Heart left ventricle (tissue), 16 donors: Measurements from ENCODE around the gene ZNF319. TPM values are rescaled to one million over a fixed set of nuclear protein-coding genes. Genes with fewer than 3 reads are reported as not detected.
A peak's percentile ranks its signal among the peaks of the same experiment; 100 is the strongest.

Experiments
- ATAC-seq, 4 donors: fragments of 200-7000 bp; cut with Tn5 transposase; one replicate each; pipeline ENCODE4 v1.9.1; 2020 to 2022; ENCODE audit warnings: moderate library complexity in 4 of 4, mild to moderate bottlenecking in 3 of 4, moderate number of reproducible peaks in 1 of 4
- DNase-seq, 5 donors: peaks; one replicate each; pipeline ENCODE4 v3.0.0-alpha.2; 2020
- H3K27ac ChIP-seq, 12 donors: fragments of 200-600 bp; sonication (generic) in 4 of 12; one replicate each; pipeline versions ENCODE4 v1.5.0 to v1.8.0; 2016 to 2022; ENCODE audit warnings: mild to moderate bottlenecking in 2 of 12
- H3K27me3 ChIP-seq, 9 donors: fragments of 200-600 bp; sonication (generic) in 2 of 9; one replicate each; pipeline versions ENCODE4 v1.5.1 to v1.8.0; 2016 to 2022; ENCODE audit warnings: mild to moderate bottlenecking in 3 of 9
- H3K36me3 ChIP-seq, 9 donors: fragments of 200-600 bp; sonication (generic) in 2 of 9; one replicate each; pipeline versions ENCODE4 v1.5.0 to v1.8.0; 2018 to 2022; ENCODE audit warnings: mild to moderate bottlenecking in 2 of 9
- H3K4me1 ChIP-seq, 12 donors: fragments of 200-600 bp; sonication (generic) in 4 of 12; one replicate each; pipeline versions ENCODE4 v1.5.0 to v1.8.0; 2016 to 2022; ENCODE audit warnings: mild to moderate bottlenecking in 3 of 12
- H3K4me3 ChIP-seq, 12 donors: fragments of 200-600 bp; sonication (generic) in 4 of 12; one replicate each; pipeline versions ENCODE4 v1.5.0 to v1.8.0; 2017 to 2022; ENCODE audit warnings: mild to moderate bottlenecking in 9 of 12, moderate library complexity in 4 of 12
- H3K9me3 ChIP-seq, 12 donors: fragments of 200-600 bp; sonication (generic) in 4 of 12; one replicate each; pipeline versions ENCODE4 v1.5.0 to v1.8.0; 2016 to 2022; ENCODE audit warnings: mild to moderate bottlenecking in 1 of 12
- POLR2A ChIP-seq, 2 donors: fragments of 450-650 bp; IDR thresholded peaks; one replicate each; pipeline ENCODE4 v1.6.1; 2017; ENCODE audit warnings: antibody characterized with exemption in 2 of 2, mild to moderate bottlenecking in 2 of 2, moderate library complexity in 2 of 2
- WGBS, 4 donors: extraction: QIAGEN DNeasy Blood & Tissue Kit in 2 of 4; methylation state at CpG; one replicate each; pipeline versions ENCODE4 v1.1.5 to v1.1.7; 2013 to 2018; 5-methylcytosine and 5-hydroxymethylcytosine counted together
- intact Hi-C, 10 donors: fragments of 100-400 bp; cut with DNase I; formaldehyde crosslinking; loops; one replicate each; pipeline versions ENCODE4 v1.11.1 to v1.14.2; 2022
- polyA plus RNA-seq, 2 donors: library from polyadenylated mRNA; stranded (reverse); fragments of 200-250 nt; gene quantifications; one replicate each; pipeline ENCODE4 v1.2.3, GENCODE V29; 2013
- total RNA-seq, 9 donors: library from RNA; depleted of rRNA in 2 of 9; stranded (reverse); fragments of >200 nt in 2 of 9; fragmentation: NEBNext Ultra II Directional in 3 of 9; extraction: Animal tissue kit (Norgen Biotek cat#: 25700) in 3 of 9; gene quantifications; one replicate each; pipeline versions ENCODE4 v1.1.0 to v1.2.4, GENCODE V29; 2016 to 2023
- TF ChIP-seq, protein P1 (sequence below), 12 donors: fragments of 200-600 bp; sonication (generic) in 4 of 12; IDR thresholded peaks; one replicate each; pipeline versions ENCODE4 v1.5.0 to v1.8.0; 2018 to 2022; ENCODE audit warnings: antibody characterized with exemption in 12 of 12, mild to moderate bottlenecking in 5 of 12
- donor health status: ischemic (EF 13 %, LVEDD 7.1; RV severe dilation, severe dysfunction).
- donor health status: healthy with polysubstance abuse.
- donor health status: DM: no; HTN: yes; CAD: no.
- donor health status: DM: no; HTN: no; CAD: no.
- donor health status: ischemic (EF 25% LVEDD 6.9; RV normal size, moderate dysfunction).
- donor health status: ischemic (EF 25% LVEDD 5.7; RV mildly dilated, moderate dysfunction).
- donor health status: healthy.
- donor health status: DM: yes; HTN: yes; CAD: no.
- donor health status: ischemic (EF 35%, LVEDD 5.7; RV mildly dilated, moderate dysfunction).
- donor health status: nonischemic (EF 11% LVEDD 7.7; RV severe dilation, severe dysfunction).
- donor health status: DM: yes; HTN: yes; CAD: no.
- donor health status: PGD.
- donor health status: ischemic (EF 29% LVEDD 5.4; RV normal size, mild dysfunction).
- donor health status: nonischemic (EF 23%, LVEDD 6.1; RV moderate dilation, normal function).

Gene ZNF319
- total and polyA plus RNA-seq, 11 donors: 5.6 to 10.5 (median 8.6) TPM

GRCh38 chr16:58018803-58019202 is 18.3 kb upstream of the ZNF319 start:
- DNase-seq: peak in 2 of 5 donors; percentile 4 to 20
- TF ChIP-seq, protein P1, sequence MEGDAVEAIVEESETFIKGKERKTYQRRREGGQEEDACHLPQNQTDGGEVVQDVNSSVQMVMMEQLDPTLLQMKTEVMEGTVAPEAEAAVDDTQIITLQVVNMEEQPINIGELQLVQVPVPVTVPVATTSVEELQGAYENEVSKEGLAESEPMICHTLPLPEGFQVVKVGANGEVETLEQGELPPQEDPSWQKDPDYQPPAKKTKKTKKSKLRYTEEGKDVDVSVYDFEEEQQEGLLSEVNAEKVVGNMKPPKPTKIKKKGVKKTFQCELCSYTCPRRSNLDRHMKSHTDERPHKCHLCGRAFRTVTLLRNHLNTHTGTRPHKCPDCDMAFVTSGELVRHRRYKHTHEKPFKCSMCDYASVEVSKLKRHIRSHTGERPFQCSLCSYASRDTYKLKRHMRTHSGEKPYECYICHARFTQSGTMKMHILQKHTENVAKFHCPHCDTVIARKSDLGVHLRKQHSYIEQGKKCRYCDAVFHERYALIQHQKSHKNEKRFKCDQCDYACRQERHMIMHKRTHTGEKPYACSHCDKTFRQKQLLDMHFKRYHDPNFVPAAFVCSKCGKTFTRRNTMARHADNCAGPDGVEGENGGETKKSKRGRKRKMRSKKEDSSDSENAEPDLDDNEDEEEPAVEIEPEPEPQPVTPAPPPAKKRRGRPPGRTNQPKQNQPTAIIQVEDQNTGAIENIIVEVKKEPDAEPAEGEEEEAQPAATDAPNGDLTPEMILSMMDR (IDR thresholded peaks at IDR 0.05): no peak
- TF ChIP-seq POLR2A (IDR thresholded peaks at IDR 0.05): no peak
- peaks cover 0 to 58% (median 19%) of the 10 kb centered on the region in 9 donors for H3K36me3 ChIP-seq

DNA sequence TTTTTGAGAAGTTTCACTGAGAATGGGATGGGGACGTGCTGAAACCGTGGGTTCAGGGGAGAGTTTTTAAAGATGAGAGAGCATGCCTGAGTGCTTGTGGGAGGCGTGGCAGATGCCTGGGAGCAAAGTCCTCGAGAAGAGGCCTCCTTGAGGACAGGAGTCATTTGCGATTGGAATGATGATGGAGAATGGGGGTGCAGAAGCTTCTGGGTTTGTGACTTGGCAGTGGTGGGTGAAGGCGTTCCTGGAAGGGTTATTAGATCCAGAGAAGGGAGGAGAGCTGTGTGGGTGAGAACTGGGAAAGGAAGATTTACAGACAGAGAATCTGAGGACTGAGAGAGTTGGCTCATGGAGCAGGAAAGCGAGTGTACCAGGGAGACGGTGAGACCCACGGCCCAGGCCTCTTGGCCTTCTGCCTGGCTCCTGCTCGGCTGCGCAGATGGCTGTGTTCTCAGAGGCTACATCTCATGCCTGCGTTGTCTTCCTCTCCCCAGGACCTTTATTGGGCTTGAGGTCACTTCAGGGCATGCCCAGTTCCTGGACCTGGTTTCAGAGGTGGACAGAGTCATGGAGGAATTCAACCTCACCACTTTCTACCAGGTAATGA is 16.5 kb upstream of the ZNF319 start:
- H3K9me3 ChIP-seq: no peaks in the 10 kb centered on the region
- H3K27me3 ChIP-seq: no peaks in the 10 kb centered on the region
- H3K4me1 ChIP-seq: peaks cover 0 to 22% (median 8%) of the 10 kb centered on the region in 12 donors
- TF ChIP-seq, protein P1 (IDR thresholded peaks at IDR 0.05): no peak
- no peak for TF ChIP-seq POLR2A (IDR thresholded peaks at IDR 0.05)
- peaks cover 0 to 75% (median 27%) of the 10 kb centered on the region in 9 donors for H3K36me3 ChIP-seq
- H3K4me3 ChIP-seq: no peak overlapping the region
- H3K27ac ChIP-seq: no peak overlapping the region
- WGBS, 4 donors: 49 to 71% (median 64%) methylated on average over 12 of the region's 12 CpGs
- peak in 3 of 5 donors; percentile 27 to 51 (median 37) for DNase-seq
- intact Hi-C loops: loop anchor here in 1 of 10 donors (10.0 kb wide), 1 partner anchor 298 kb away; no protein-coding TSS in a partner anchor
- peak in 3 of 4 donors; percentile 13 to 52 (median 48) for ATAC-seq

More at GRCh38 chr16:58018803-58019202, 18.3 kb upstream of the ZNF319 start:
- H3K9me3 ChIP-seq: no peaks in the 10 kb centered on the region
- intact Hi-C loops: loop anchor here in 1 of 10 donors (10.0 kb wide), 1 partner anchor 296 kb away; no protein-coding TSS in a partner anchor
- 82 to 86% (median 85%) methylated on average over 4 to 7 of the region's 7 CpGs for WGBS, 4 donors
- no peaks in the 10 kb centered on the region for H3K27me3 ChIP-seq
- H3K4me1 ChIP-seq: peaks cover 14 to 41% (median 26%) of the 10 kb centered on the region in 12 donors
- H3K4me3 ChIP-seq: no peak overlapping the region
- ATAC-seq: no peak
- H3K27ac ChIP-seq: no peak overlapping the region

DNA sequence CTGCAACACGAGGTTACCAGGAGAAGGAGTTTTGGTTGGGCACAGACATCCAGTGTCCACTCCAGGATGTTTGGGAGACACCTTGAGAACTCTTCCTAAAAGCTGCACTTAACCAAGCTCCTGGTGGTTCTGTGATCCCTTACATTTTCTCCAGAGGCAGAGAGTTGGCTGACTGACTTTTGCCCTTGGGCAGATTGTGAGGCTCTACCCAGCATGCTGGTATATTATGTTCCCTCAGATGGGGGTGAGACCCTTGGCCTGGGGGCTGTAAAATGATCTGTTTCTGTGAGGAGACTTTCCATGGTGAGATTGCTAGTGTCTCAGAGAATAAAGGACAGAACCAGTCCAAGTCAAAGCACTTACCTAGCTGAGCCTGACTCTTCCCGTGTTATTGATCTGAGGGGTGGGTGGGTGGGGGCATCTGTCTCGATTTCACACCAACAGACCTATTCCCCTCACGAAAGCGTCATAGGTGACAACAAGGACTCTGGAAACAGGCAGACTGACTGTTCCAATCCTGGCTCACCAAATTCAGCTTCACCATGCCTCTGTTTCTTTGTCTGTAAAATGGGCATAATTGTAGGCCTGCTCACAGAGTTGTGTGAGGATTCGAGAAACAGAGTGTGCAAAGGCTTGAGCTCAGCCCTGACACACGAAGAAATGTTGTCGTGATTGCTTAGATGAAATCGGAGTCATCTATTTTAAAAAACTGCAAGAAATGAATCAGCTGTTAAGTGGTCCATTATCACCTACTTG is 12.9 kb upstream of the ZNF319 start:
- H3K27me3 ChIP-seq: no peaks in the 10 kb centered on the region
- no peak overlapping the region for H3K27ac ChIP-seq
- intact Hi-C loops: loop anchor here in 1 of 10 donors (10.0 kb wide), 1 partner anchor 301 kb away; no protein-coding TSS in a partner anchor
- no peak for TF ChIP-seq POLR2A (IDR thresholded peaks at IDR 0.05)
- TF ChIP-seq, protein P1 (IDR thresholded peaks at IDR 0.05): no peak
- ATAC-seq (no peak), DNase-seq (no peak)
- peaks cover 0 to 72% (median 36%) of the 10 kb centered on the region in 9 donors for H3K36me3 ChIP-seq
- WGBS, 4 donors: 88 to 94% (median 91%) methylated on average over 6 to 9 of the region's 9 CpGs
- H3K4me1 ChIP-seq: peaks cover 0 to 15% (median 0%) of the 10 kb centered on the region in 12 donors
- no peak overlapping the region for H3K4me3 ChIP-seq
- no peaks in the 10 kb centered on the region for H3K9me3 ChIP-seq

DNA sequence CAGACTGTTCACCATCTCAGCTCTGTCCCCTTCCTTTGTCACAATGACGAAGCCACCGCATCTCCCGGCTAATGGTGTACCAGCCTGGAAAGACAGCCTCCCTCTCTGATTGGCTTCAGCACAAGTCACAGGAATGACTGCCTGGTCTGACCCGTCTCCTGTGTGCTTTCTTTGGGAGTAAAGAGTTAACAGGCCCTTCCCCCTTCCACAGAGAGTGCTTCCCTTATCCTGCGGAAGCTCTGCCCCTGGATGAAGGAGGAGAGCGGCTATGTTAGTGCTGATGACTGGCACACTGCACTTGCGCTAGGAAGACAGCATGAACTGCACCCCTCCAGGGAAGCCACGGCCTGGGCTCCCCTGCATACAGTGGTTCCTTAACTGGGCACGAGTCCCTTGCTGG is 12.0 kb upstream of the ZNF319 start:
- intact Hi-C loops: loop anchor here in 1 of 10 donors (10.0 kb wide), 1 partner anchor 302 kb away; no protein-coding TSS in a partner anchor
- ATAC-seq (no peak), DNase-seq (peak in 3 of 5 donors; percentile 4 to 11 (median 11))
- peaks cover 0 to 14% (median 0%) of the 10 kb centered on the region in 12 donors for H3K4me1 ChIP-seq
- H3K9me3 ChIP-seq: no peaks in the 10 kb centered on the region
- no peak for TF ChIP-seq POLR2A (IDR thresholded peaks at IDR 0.05)
- TF ChIP-seq, protein P1 (IDR thresholded peaks at IDR 0.05): no peak
- no peaks in the 10 kb centered on the region for H3K27me3 ChIP-seq
- H3K36me3 ChIP-seq: peaks cover 0 to 67% (median 29%) of the 10 kb centered on the region in 9 donors
- H3K4me3 ChIP-seq: no peak overlapping the region
- no peak overlapping the region for H3K27ac ChIP-seq
- 65 to 76% (median 70%) methylated on average over 9 of the region's 9 CpGs for WGBS, 4 donors
